Mucosa of stomach (tissue), 1 donor: Measurements from ENCODE around the gene CISD1.

Experiments used
- H3K27me3 ChIP-seq: one replicate; pipeline ENCODE4 v1.7.0; 2013; ENCODE audit warnings: mild to moderate bottlenecking, low read length; ENCODE audit not compliant: control insufficient read depth, insufficient read depth
- H3K36me3 ChIP-seq: one replicate; pipeline ENCODE4 v1.7.0; 2013; ENCODE audit warnings: low read length; ENCODE audit not compliant: control insufficient read depth, insufficient read depth
- H3K4me1 ChIP-seq: one replicate; pipeline ENCODE4 v1.7.0; 2013; ENCODE audit warnings: mild to moderate bottlenecking, low read length; ENCODE audit not compliant: control insufficient read depth, insufficient read depth
- H3K4me3 ChIP-seq: one replicate; pipeline ENCODE4 v1.7.0; 2013; ENCODE audit warnings: low read length
- H3K9ac ChIP-seq: one replicate; pipeline ENCODE4 v1.7.0; 2013; ENCODE audit warnings: mild to moderate bottlenecking, low read length, moderate library complexity
- H3K9me3 ChIP-seq: one replicate; pipeline ENCODE4 v1.7.0; 2013; ENCODE audit warnings: mild to moderate bottlenecking, low read length, moderate library complexity; ENCODE audit not compliant: control insufficient read depth
- donor health status: Pancreatic carcinoma.

CISD1 gene

GRCh38 chr10:58320351-58321049 lies 51.5 kb downstream of the CISD1 start:
- Histone ChIP-seq H3K27me3 (no peaks in the 10 kb centered on the region), H3K9ac (no peak overlapping the region), H3K4me3 (no peak overlapping the region), H3K4me1 (no peaks in the 10 kb centered on the region), H3K36me3 (no peaks in the 10 kb centered on the region), H3K9me3 (no peaks in the 10 kb centered on the region)

GRCh38 chr10:58322072-58322834 lies 53.3 kb downstream of the CISD1 start:
- H3K9me3 ChIP-seq = no peaks in the 10 kb centered on the region

GRCh38 chr10:58322835-58323209 lies 53.9 kb downstream of the CISD1 start:
- no peaks in the 10 kb centered on the region for H3K27me3 ChIP-seq
- no peaks in the 10 kb centered on the region for H3K9me3 ChIP-seq
- H3K9ac ChIP-seq = no peak overlapping the region
- no peaks in the 10 kb centered on the region for H3K36me3 ChIP-seq
- H3K4me3 ChIP-seq = no peak overlapping the region
- no peaks in the 10 kb centered on the region for H3K4me1 ChIP-seq

More at GRCh38 chr10:58322072-58322834, 53.3 kb downstream of the CISD1 start:
- no peaks in the 10 kb centered on the region for H3K4me1 ChIP-seq
- no peak overlapping the region for H3K9ac ChIP-seq
- no peak overlapping the region for H3K4me3 ChIP-seq
- H3K36me3 ChIP-seq = no peaks in the 10 kb centered on the region
- no peaks in the 10 kb centered on the region for H3K27me3 ChIP-seq

GRCh38 chr10:58326967-58327381 lies 58.0 kb downstream of the CISD1 start:
- Histone ChIP-seq H3K4me3 (no peak overlapping the region), H3K9me3 (no peaks in the 10 kb centered on the region), H3K9ac (no peak overlapping the region), H3K36me3 (no peaks in the 10 kb centered on the region), H3K27me3 (no peaks in the 10 kb centered on the region), H3K4me1 (no peaks in the 10 kb centered on the region)

GRCh38 chr10:58328233-58328632 lies 59.3 kb downstream of the CISD1 start:
- Histone ChIP-seq H3K9me3 (no peaks in the 10 kb centered on the region), H3K27me3 (no peaks in the 10 kb centered on the region), H3K36me3 (no peaks in the 10 kb centered on the region), H3K4me3 (no peak overlapping the region), H3K4me1 (no peaks in the 10 kb centered on the region), H3K9ac (no peak overlapping the region)

- H3K4me1 ChIP-seq = no peaks in the 10 kb centered on the region
- no peaks in the 10 kb centered on the region for H3K9me3 ChIP-seq
- H3K36me3 ChIP-seq = no peaks in the 10 kb centered on the region
- no peak overlapping the region for H3K9ac ChIP-seq
- no peaks in the 10 kb centered on the region for H3K27me3 ChIP-seq
- no peak overlapping the region for H3K4me3 ChIP-seq
Measured at GRCh38 chr10:58330431-58330830, 61.5 kb downstream of the CISD1 start.

GRCh38 chr10:58331646-58332045 lies 62.7 kb downstream of the CISD1 start:
- H3K27me3 ChIP-seq = no peaks in the 10 kb centered on the region
- no peaks in the 10 kb centered on the region for H3K9me3 ChIP-seq
- no peak overlapping the region for H3K4me3 ChIP-seq
- no peak overlapping the region for H3K9ac ChIP-seq
- no peaks in the 10 kb centered on the region for H3K4me1 ChIP-seq
- no peaks in the 10 kb centered on the region for H3K36me3 ChIP-seq

- Histone ChIP-seq H3K4me3 (peak within 1 kb of the TSS; percentile 79), H3K27me3 (no peaks in the 10 kb centered on the region), H3K9ac (peak within 1 kb of the TSS; percentile 84), H3K36me3 (no peaks in the 10 kb centered on the region), H3K9me3 (no peaks in the 10 kb centered on the region), H3K4me1 (no peaks in the 10 kb centered on the region)
Measured at GRCh38 chr10:58334817-58335305, 65.9 kb downstream of the CISD1 start, which contains the start of gene UBE2D1. UBE2D1 (plus strand) TSS chr10:58335006; CDS start chr10:58335202, 196 bp downstream.

- Histone ChIP-seq H3K9me3 (no peaks in the 10 kb centered on the region), H3K27me3 (no peaks in the 10 kb centered on the region), H3K36me3 (no peaks in the 10 kb centered on the region), H3K4me3 (peak overlapping the region; percentile 79), H3K9ac (peak overlapping the region; percentile 84), H3K4me1 (no peaks in the 10 kb centered on the region)
Measured at GRCh38 chr10:58335306-58336005, 66.5 kb downstream of the CISD1 start.

- H3K9me3 ChIP-seq = no peaks in the 10 kb centered on the region
- H3K4me3 ChIP-seq = no peak overlapping the region
- H3K4me1 ChIP-seq = no peaks in the 10 kb centered on the region
- H3K9ac ChIP-seq = no peak overlapping the region
- H3K36me3 ChIP-seq = no peaks in the 10 kb centered on the region
- no peaks in the 10 kb centered on the region for H3K27me3 ChIP-seq
Measured at GRCh38 chr10:58336242-58336641, 67.3 kb downstream of the CISD1 start.
